T-helper 2 cell treated with Interferon-gamma antibody and Interleukin-4, amounts not matched to agents 5 μg/mL and 100 μg/mL, for 36 hours (primary cell): ENCODE measurements around the gene GAL3ST3.

Experiments
- DNase-seq: peaks from one replicate; pipeline ENCODE4 v3.0.0; 2021; ENCODE audit warnings: low spot score
- H3K27ac Mint-ChIP-seq: one replicate; pipeline ENCODE4 v1.8.0; 2021; ENCODE audit warnings: mild to moderate bottlenecking, mixed read lengths
- H3K27me3 Mint-ChIP-seq: one replicate; pipeline ENCODE4 v1.8.0; 2021; ENCODE audit warnings: low read depth, mixed read lengths
- H3K36me3 Mint-ChIP-seq: one replicate; pipeline ENCODE4 v1.8.0; 2021; ENCODE audit warnings: low read depth, mixed read lengths
- H3K4me1 Mint-ChIP-seq: one replicate; pipeline ENCODE4 v1.8.0; 2021; ENCODE audit warnings: low read depth, mixed read lengths
- H3K4me3 Mint-ChIP-seq: one replicate; pipeline ENCODE4 v1.8.0; 2022; ENCODE audit warnings: mild to moderate bottlenecking, moderate library complexity, mixed read lengths
- H3K9me3 Mint-ChIP-seq: one replicate; pipeline ENCODE4 v1.8.0; 2021; ENCODE audit warnings: mixed read lengths

GAL3ST3 gene

GRCh38 chr11:66062408-66062807 lies 13.4 kb upstream of the GAL3ST3 start:
- Mint-ChIP-seq H3K4me1 (peaks cover 20% of the 10 kb centered on the region), H3K9me3 (no peaks in the 10 kb centered on the region), H3K27ac (no peak overlapping the region), H3K4me3 (no peak overlapping the region), H3K36me3 (peaks cover 79% of the 10 kb centered on the region), H3K27me3 (no peaks in the 10 kb centered on the region)
- no peak for DNase-seq

- H3K9me3 Mint-ChIP-seq = no peaks in the 10 kb centered on the region
- no peaks in the 10 kb centered on the region for H3K27me3 Mint-ChIP-seq
- H3K4me1 Mint-ChIP-seq = peaks cover 16% of the 10 kb centered on the region
- H3K4me3 Mint-ChIP-seq = no peak overlapping the region
- no peak overlapping the region for H3K27ac Mint-ChIP-seq
- DNase-seq = no peak
- peaks cover 80% of the 10 kb centered on the region for H3K36me3 Mint-ChIP-seq
Observed at GRCh38 chr11:66061268-66061667, 12.3 kb upstream of the GAL3ST3 start.

- Mint-ChIP-seq H3K4me1 (peaks cover 14% of the 10 kb centered on the region), H3K9me3 (no peaks in the 10 kb centered on the region), H3K27ac (no peak overlapping the region), H3K36me3 (peaks cover 81% of the 10 kb centered on the region), H3K4me3 (no peak overlapping the region), H3K27me3 (no peaks in the 10 kb centered on the region)
- DNase-seq = no peak
Observed at GRCh38 chr11:66059966-66060680, 11.2 kb upstream of the GAL3ST3 start.

- Mint-ChIP-seq H3K4me3 (no peak overlapping the region), H3K27ac (no peak overlapping the region), H3K36me3 (peaks cover 75% of the 10 kb centered on the region)
Observed at GRCh38 chr11:66056501-66056900, 7.5 kb upstream of the GAL3ST3 start.

GRCh38 chr11:66055021-66055420 lies 6.1 kb upstream of the GAL3ST3 start:
- no peak overlapping the region for H3K4me3 Mint-ChIP-seq

More at GRCh38 chr11:66056501-66056900, 7.5 kb upstream of the GAL3ST3 start:
- Mint-ChIP-seq H3K9me3 (no peaks in the 10 kb centered on the region), H3K4me1 (peaks cover 12% of the 10 kb centered on the region), H3K27me3 (no peaks in the 10 kb centered on the region)
- no peak for DNase-seq

GRCh38 chr11:66052664-66052982 lies 3.7 kb upstream of the GAL3ST3 start:
- Mint-ChIP-seq H3K36me3 (peaks cover 45% of the 10 kb centered on the region), H3K27ac (peak overlapping the region; percentile 99), H3K27me3 (peaks cover 5% of the 10 kb centered on the region), H3K4me1 (peaks cover 23% of the 10 kb centered on the region), H3K9me3 (no peaks in the 10 kb centered on the region), H3K4me3 (peak overlapping the region; percentile 100)
- no peak for DNase-seq

More at GRCh38 chr11:66055021-66055420, 6.1 kb upstream of the GAL3ST3 start:
- Mint-ChIP-seq H3K9me3 (no peaks in the 10 kb centered on the region), H3K27ac (no peak overlapping the region), H3K27me3 (no peaks in the 10 kb centered on the region), H3K4me1 (peaks cover 23% of the 10 kb centered on the region), H3K36me3 (peaks cover 63% of the 10 kb centered on the region)
- DNase-seq = no peak

- DNase-seq = peak; percentile 99
- Mint-ChIP-seq H3K27ac (peak within 1 kb of the TSS; percentile 99), H3K4me1 (peaks cover 23% of the 10 kb centered on the region), H3K27me3 (peaks cover 5% of the 10 kb centered on the region), H3K36me3 (peaks cover 40% of the 10 kb centered on the region), H3K4me3 (peak within 1 kb of the TSS; percentile 100), H3K9me3 (no peaks in the 10 kb centered on the region)
Observed at GRCh38 chr11:66051766-66052663, 3.1 kb upstream of the GAL3ST3 start, which contains the start of gene SF3B2. SF3B2 (plus strand) TSS chr11:66052364; CDS start chr11:66052385, 21 bp downstream.

GRCh38 chr11:66051371-66051765 lies 2.4 kb upstream of the GAL3ST3 start:
- Mint-ChIP-seq H3K4me1 (peaks cover 23% of the 10 kb centered on the region), H3K9me3 (no peaks in the 10 kb centered on the region), H3K4me3 (peak overlapping the region; percentile 100), H3K36me3 (peaks cover 34% of the 10 kb centered on the region), H3K27ac (peak overlapping the region; percentile 88), H3K27me3 (peaks cover 5% of the 10 kb centered on the region)
- DNase-seq = no peak

- peaks cover 24% of the 10 kb centered on the region for H3K4me1 Mint-ChIP-seq
- no peak for DNase-seq
- H3K27me3 Mint-ChIP-seq = peaks cover 5% of the 10 kb centered on the region
- H3K4me3 Mint-ChIP-seq = peak overlapping the region; percentile 100
- H3K27ac Mint-ChIP-seq = peak overlapping the region; percentile 60
- peaks cover 30% of the 10 kb centered on the region for H3K36me3 Mint-ChIP-seq
- H3K9me3 Mint-ChIP-seq = no peaks in the 10 kb centered on the region
Observed at GRCh38 chr11:66050581-66051231, 1.7 kb upstream of the GAL3ST3 start.

GRCh38 chr11:66047541-66048365 lies 1.2 kb downstream of the GAL3ST3 start:
- DNase-seq = no peak
- Mint-ChIP-seq H3K4me1 (peaks cover 25% of the 10 kb centered on the region), H3K9me3 (no peaks in the 10 kb centered on the region), H3K4me3 (no peak overlapping the region), H3K27ac (no peak overlapping the region), H3K27me3 (peaks cover 5% of the 10 kb centered on the region), H3K36me3 (peaks cover 6% of the 10 kb centered on the region)

GRCh38 chr11:66046901-66047300 lies 2.1 kb downstream of the GAL3ST3 start:
- Mint-ChIP-seq H3K9me3 (no peaks in the 10 kb centered on the region), H3K4me1 (peaks cover 23% of the 10 kb centered on the region), H3K27ac (no peak overlapping the region), H3K36me3 (no peaks in the 10 kb centered on the region), H3K4me3 (no peak overlapping the region), H3K27me3 (peaks cover 5% of the 10 kb centered on the region)
- DNase-seq = no peak

- Mint-ChIP-seq H3K27me3 (peaks cover 5% of the 10 kb centered on the region), H3K27ac (no peak overlapping the region), H3K4me3 (no peak overlapping the region), H3K4me1 (peaks cover 12% of the 10 kb centered on the region), H3K36me3 (no peaks in the 10 kb centered on the region), H3K9me3 (no peaks in the 10 kb centered on the region)
- DNase-seq = peak; percentile 77
Observed at GRCh38 chr11:66045177-66045639, 3.8 kb downstream of the GAL3ST3 start.

GRCh38 chr11:66044757-66045156 lies 4.2 kb downstream of the GAL3ST3 start:
- Mint-ChIP-seq H3K4me3 (no peak overlapping the region), H3K9me3 (no peaks in the 10 kb centered on the region), H3K4me1 (peaks cover 11% of the 10 kb centered on the region), H3K27me3 (peaks cover 5% of the 10 kb centered on the region), H3K36me3 (no peaks in the 10 kb centered on the region), H3K27ac (no peak overlapping the region)
- DNase-seq = no peak
